Measurements from ENCODE around the gene ITPK1.

DNA sequence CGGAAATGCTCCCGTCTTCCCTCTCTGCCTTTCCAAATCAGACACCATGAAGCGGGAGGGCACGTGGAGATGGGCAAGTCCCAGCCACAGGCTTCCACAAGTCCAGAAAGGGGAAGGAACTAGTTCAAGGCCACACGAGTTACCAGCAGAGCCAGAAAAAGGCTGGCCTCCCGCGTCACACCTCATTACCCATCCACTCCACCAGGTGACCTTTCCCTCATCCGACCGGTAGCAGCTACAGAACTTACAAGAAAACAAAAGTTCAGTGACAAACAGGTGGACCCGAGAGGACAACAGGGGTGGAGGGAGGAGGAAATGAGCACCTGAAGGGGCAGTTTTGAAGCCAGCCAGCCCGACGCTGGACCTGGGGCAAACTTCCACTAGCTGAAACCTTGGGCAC, 145.9 kb downstream of the ITPK1 start:
- TF ChIP-seq CTCF (conservative IDR thresholded peaks at IDR 0.05; ENCODE audit: low read depth, low read length) (no peak), EZH2 (IDR thresholded peaks at IDR 0.05; ENCODE audit: borderline replicate concordance, low read depth, low read length, poor library complexity, severe bottlenecking) (no peak)

Measured in A673 (cell line).